PC-9 (cell line): Measurements from ENCODE around the gene NPTN.

Experiments used
- EZH2 ChIP-seq: fragments of 200-600 bp; sonication (generic); IDR thresholded peaks from 2 replicates; pipeline ENCODE4 v1.8.0; 2017; ENCODE audit warnings: antibody characterized with exemption, low read depth
- TF ChIP-seq, protein P1 (sequence below): fragments of 200-600 bp; sonication (generic); conservative IDR thresholded peaks from 2 replicates; pipeline ENCODE4 v1.6.1; 2017; ENCODE audit warnings: mixed run types, antibody characterized with exemption, mild to moderate bottlenecking, moderate library complexity

DNA sequence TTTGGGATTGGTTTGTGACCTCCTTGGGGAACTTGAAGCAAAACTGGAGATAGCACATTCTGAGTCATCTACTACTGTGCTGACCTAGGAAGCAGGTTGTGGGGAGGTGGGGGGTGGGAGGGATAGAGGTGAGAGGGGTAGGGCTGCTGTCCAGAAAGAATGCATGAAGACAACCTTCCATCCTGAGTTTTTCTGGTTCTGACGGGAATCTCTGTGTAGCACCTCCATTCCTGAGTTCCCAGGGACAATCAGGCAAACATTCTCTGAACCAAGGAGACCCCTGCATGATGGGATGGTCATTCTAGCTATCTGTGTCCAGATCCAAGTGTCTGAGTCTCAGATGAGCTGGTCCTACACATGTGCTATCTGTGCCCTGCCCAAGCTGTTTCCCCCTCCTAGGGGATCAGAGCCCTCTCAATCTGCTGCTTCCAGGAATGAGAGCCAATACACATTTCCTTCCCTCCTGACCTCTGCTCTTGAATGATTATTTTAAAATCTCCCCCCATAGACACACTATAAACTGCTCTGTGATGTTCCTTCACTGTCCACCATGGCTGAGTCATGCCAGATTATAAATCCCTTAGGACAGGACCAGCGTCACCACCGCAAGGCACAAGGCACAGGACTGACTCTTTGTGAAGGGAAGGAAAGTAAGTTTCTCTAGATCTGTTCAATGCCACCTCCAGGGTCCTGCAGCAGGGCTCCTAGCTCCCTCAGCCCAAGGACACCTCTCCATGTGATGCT, 48.8 kb upstream of the NPTN start:
- TF ChIP-seq, protein P1, sequence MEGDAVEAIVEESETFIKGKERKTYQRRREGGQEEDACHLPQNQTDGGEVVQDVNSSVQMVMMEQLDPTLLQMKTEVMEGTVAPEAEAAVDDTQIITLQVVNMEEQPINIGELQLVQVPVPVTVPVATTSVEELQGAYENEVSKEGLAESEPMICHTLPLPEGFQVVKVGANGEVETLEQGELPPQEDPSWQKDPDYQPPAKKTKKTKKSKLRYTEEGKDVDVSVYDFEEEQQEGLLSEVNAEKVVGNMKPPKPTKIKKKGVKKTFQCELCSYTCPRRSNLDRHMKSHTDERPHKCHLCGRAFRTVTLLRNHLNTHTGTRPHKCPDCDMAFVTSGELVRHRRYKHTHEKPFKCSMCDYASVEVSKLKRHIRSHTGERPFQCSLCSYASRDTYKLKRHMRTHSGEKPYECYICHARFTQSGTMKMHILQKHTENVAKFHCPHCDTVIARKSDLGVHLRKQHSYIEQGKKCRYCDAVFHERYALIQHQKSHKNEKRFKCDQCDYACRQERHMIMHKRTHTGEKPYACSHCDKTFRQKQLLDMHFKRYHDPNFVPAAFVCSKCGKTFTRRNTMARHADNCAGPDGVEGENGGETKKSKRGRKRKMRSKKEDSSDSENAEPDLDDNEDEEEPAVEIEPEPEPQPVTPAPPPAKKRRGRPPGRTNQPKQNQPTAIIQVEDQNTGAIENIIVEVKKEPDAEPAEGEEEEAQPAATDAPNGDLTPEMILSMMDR: no peak
- no peak for TF ChIP-seq EZH2
